Tibial nerve (tissue), 4 donors: Measurements from ENCODE around the gene CTNNAL1. TPM values are rescaled to one million over a fixed set of nuclear protein-coding genes. Genes with fewer than 3 reads are reported as not detected.
"Not testable (repeated sequence)": the region's sequence is repeated elsewhere in the genome, so short reads cannot be mapped to it uniquely, and the experiment has no call there.

Source experiments
- DNase-seq, 2 donors: peaks; one replicate each; pipeline ENCODE4 v3.0.0-alpha.2; 2019; ENCODE audit warnings: low spot score in 2 of 2
- H3K27ac ChIP-seq, 4 donors: fragments of 200-600 bp; sonication (generic) in 3 of 4; one replicate each; pipeline ENCODE4 v1.5.1; 2017 to 2019; ENCODE audit warnings: mild to moderate bottlenecking in 1 of 4
- H3K27me3 ChIP-seq, 2 donors: fragments of 200-600 bp; sonication (generic) in 1 of 2; one replicate each; pipeline versions ENCODE4 v1.5.1 to v1.6.0; 2017 to 2019
- H3K36me3 ChIP-seq, 3 donors: fragments of 200-600 bp; sonication (generic); one replicate each; pipeline ENCODE4 v1.5.1; 2018 to 2019
- H3K4me1 ChIP-seq, 4 donors: fragments of 200-600 bp; sonication (generic) in 3 of 4; one replicate each; pipeline ENCODE4 v1.5.1; 2017 to 2019
- H3K4me3 ChIP-seq, 4 donors: fragments of 200-600 bp; sonication (generic) in 3 of 4; one replicate each; pipeline ENCODE4 v1.5.1; 2017 to 2019; ENCODE audit warnings: mild to moderate bottlenecking in 1 of 4, moderate library complexity in 1 of 4
- H3K9me3 ChIP-seq, 4 donors: fragments of 200-600 bp; sonication (generic) in 3 of 4; one replicate each; pipeline ENCODE4 v1.5.1; 2017 to 2019
- EP300 ChIP-seq, 2 donors: sonication (generic); formaldehyde crosslinking; IDR thresholded peaks; one replicate each; pipeline ENCODE4 v1.6.1; 2017; ENCODE audit warnings: antibody characterized with exemption in 2 of 2, mild to moderate bottlenecking in 1 of 2
- POLR2A ChIP-seq, 2 donors: fragments of 450-650 bp; IDR thresholded peaks; one replicate each; pipeline ENCODE4 v1.6.1; 2017; ENCODE audit warnings: antibody characterized with exemption in 2 of 2, mild to moderate bottlenecking in 2 of 2, moderate library complexity in 2 of 2
- WGBS, 2 donors: methylation state at CpG; one replicate each; pipeline ENCODE4 v1.1.5; 2018; 5-methylcytosine and 5-hydroxymethylcytosine counted together
- total RNA-seq, 4 donors: library from RNA; depleted of rRNA; stranded (reverse); fragments of >200 nt; gene quantifications; one replicate each; pipeline ENCODE4 v1.1.0, GENCODE V29; 2016
- TF ChIP-seq, protein P1 (sequence below), 5 experiments: fragments of 200-600 bp in 3 of 5; fragments of 450-650 bp in 2 of 5; sonication (generic) in 3 of 5; IDR thresholded peaks; one replicate each; pipeline ENCODE4 v1.5.1; 2016 to 2019; ENCODE audit warnings: antibody characterized with exemption in 5 of 5, mild to moderate bottlenecking in 3 of 5, moderate library complexity in 2 of 5

Gene CTNNAL1
- total RNA-seq, 4 donors from 2014 or later, result 52.8 to 144 (median 118) TPM

DNA sequence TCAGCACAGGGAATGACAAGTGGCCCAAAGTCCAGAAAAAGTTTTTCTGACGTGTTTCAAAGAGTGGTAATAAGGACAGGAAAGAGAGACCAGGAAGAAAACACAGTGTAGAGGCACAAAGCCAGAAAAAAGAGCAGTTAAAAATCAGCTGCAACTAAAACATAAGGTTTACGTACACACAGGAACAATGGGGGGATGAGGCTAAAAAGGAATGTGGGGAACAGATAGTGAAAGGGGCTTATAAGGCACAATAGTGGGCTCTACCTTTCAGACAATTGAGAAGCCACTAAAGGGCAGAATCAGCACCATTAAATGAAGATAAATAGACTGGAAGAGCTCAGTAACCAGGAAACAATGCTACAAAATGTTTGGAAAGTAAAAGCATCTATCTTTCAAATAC, 84.9 kb downstream of the CTNNAL1 start:
- H3K4me1 ChIP-seq, result peaks cover 0 to 25% (median 9%) of the 10 kb centered on the region in 4 donors
- no peak for DNase-seq
- 76 to 87% methylated on average over 2 of the region's 2 CpGs for WGBS, 2 donors
- peaks cover 0 to 61% (median 0%) of the 10 kb centered on the region in 3 donors for H3K36me3 ChIP-seq
- H3K4me3 ChIP-seq, result no peak overlapping the region
- TF ChIP-seq, protein P1, sequence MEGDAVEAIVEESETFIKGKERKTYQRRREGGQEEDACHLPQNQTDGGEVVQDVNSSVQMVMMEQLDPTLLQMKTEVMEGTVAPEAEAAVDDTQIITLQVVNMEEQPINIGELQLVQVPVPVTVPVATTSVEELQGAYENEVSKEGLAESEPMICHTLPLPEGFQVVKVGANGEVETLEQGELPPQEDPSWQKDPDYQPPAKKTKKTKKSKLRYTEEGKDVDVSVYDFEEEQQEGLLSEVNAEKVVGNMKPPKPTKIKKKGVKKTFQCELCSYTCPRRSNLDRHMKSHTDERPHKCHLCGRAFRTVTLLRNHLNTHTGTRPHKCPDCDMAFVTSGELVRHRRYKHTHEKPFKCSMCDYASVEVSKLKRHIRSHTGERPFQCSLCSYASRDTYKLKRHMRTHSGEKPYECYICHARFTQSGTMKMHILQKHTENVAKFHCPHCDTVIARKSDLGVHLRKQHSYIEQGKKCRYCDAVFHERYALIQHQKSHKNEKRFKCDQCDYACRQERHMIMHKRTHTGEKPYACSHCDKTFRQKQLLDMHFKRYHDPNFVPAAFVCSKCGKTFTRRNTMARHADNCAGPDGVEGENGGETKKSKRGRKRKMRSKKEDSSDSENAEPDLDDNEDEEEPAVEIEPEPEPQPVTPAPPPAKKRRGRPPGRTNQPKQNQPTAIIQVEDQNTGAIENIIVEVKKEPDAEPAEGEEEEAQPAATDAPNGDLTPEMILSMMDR (IDR thresholded peaks at IDR 0.05), result no peak
- TF ChIP-seq POLR2A (IDR thresholded peaks at IDR 0.05) (no peak), EP300 (IDR thresholded peaks at IDR 0.05) (no peak)
- no peaks in the 10 kb centered on the region for H3K27me3 ChIP-seq
- no peak overlapping the region for H3K27ac ChIP-seq
- no peaks in the 10 kb centered on the region for H3K9me3 ChIP-seq

DNA sequence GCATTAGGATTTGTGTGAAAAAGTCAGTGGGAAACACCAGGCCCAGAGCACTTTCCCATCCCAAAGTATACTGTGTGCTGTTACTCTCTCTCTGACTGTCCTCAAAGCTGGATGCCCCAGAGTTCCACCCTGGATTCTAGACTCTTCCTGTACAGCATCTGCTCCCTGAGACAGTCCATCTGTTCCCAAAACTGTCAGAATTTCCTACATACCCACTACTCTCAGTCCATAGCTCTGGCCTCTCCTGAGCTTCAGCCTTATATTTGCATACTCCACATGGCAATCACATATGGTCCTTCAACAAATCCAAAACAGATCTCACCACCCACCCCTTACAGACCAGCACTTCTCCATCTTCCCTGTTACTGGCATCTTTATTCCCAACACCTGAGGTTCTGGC, 88.8 kb downstream of the CTNNAL1 start:
- H3K36me3 ChIP-seq, result peaks cover 0 to 95% (median 0%) of the 10 kb centered on the region in 3 donors

DNA sequence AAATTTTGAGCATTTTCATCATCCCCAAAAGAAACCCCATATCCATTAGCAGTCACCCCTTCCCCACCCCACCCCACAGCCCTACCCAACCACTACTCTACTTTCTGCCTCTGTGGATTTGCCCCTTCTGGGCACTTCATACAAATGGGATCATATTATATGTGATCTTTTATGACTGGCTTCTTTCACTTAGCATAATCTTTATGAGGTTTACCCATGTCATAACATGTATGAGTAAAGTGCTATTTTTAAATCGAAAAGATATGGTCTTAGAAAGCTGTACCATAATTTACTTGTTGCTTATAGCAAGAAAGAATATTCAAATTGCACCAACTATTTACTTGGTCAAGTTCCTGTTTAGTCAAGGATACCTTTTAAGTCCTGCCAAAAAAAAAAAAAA, 92.1 kb downstream of the CTNNAL1 start:
- DNase-seq, result no peak
- 93 to 97% methylated on average over 1 of the region's 1 CpG for WGBS, 2 donors
- TF ChIP-seq EP300 (IDR thresholded peaks at IDR 0.05) (no peak), POLR2A (IDR thresholded peaks at IDR 0.05) (no peak)
- TF ChIP-seq, protein P1 (IDR thresholded peaks at IDR 0.05), result no peak
- peaks cover 0 to 94% (median 0%) of the 10 kb centered on the region in 3 donors for H3K36me3 ChIP-seq
- no peak overlapping the region for H3K27ac ChIP-seq
- no peaks in the 10 kb centered on the region for H3K9me3 ChIP-seq
- no peaks in the 10 kb centered on the region for H3K27me3 ChIP-seq
- no peaks in the 10 kb centered on the region for H3K4me1 ChIP-seq
- no peak overlapping the region for H3K4me3 ChIP-seq

More for the DNA sequence above, 88.8 kb downstream of the CTNNAL1 start:
- Histone ChIP-seq H3K4me3 (no peak overlapping the region), H3K27me3 (no peaks in the 10 kb centered on the region), H3K27ac (no peak overlapping the region), H3K4me1 (no peaks in the 10 kb centered on the region), H3K9me3 (no peaks in the 10 kb centered on the region)
- no peak for DNase-seq
- TF ChIP-seq, protein P1 (IDR thresholded peaks at IDR 0.05), result no peak
- TF ChIP-seq POLR2A (IDR thresholded peaks at IDR 0.05) (no peak), EP300 (IDR thresholded peaks at IDR 0.05) (no peak)

DNA sequence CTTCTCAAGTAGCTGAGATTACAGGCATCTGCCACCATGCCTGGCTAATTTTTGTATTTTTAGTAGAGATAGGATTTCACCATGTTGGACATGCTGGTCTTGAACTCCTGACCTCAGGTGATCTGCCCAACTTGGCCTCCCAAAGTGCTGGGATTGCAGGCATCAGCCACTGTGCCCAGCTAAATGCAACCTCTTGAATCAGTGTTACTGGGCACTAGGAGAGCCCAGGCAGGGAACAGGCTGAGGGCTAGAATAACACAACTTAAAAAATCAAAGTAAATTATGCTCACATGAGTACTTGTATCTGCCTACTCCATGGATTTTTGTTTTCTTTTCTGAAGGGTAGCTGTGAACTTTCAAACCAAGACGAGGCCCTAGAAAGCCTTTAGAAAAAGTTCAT, 92.9 kb downstream of the CTNNAL1 start:
- H3K36me3 ChIP-seq, result peaks cover 0 to 95% (median 0%) of the 10 kb centered on the region in 3 donors
- not testable (repeated sequence) for H3K9me3 ChIP-seq
- WGBS, 2 donors, result 89 to 96% methylated on average over 1 of the region's 1 CpG

DNA sequence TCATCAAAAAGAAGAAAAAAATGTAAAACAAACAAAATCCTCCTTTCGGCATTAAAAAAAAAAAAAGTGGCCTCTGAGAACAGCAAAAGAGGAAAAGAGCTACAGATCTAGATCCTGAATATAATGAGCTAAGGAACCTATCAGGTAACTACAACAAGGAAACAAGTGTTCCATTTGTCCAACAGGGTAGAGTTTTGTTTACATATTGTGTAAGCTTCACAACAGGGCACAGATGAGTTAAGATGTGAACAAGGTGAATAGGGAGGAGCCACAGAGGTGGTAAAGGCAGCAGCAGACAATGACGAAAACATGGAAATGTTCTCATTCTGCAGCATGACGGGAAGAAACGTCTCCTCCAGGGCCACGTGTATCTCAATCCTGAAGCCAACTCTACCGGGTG, 93.8 kb downstream of the CTNNAL1 start:
- no peaks in the 10 kb centered on the region for H3K9me3 ChIP-seq
- H3K4me1 ChIP-seq, result no peaks in the 10 kb centered on the region
- H3K27ac ChIP-seq, result no peak overlapping the region
- WGBS, 2 donors, result 89 to 92% methylated on average over 6 of the region's 6 CpGs
- H3K36me3 ChIP-seq, result peaks cover 0 to 95% (median 0%) of the 10 kb centered on the region in 3 donors
- H3K27me3 ChIP-seq, result no peaks in the 10 kb centered on the region
- H3K4me3 ChIP-seq, result no peak overlapping the region
- no peak for DNase-seq
- no peak for TF ChIP-seq EP300 (IDR thresholded peaks at IDR 0.05)
- TF ChIP-seq, protein P1 (IDR thresholded peaks at IDR 0.05), result no peak
- no peak for TF ChIP-seq POLR2A (IDR thresholded peaks at IDR 0.05)

More for the DNA sequence above, 92.9 kb downstream of the CTNNAL1 start:
- not testable (repeated sequence) for H3K4me1 ChIP-seq, DNase-seq, H3K27ac ChIP-seq, H3K27me3 ChIP-seq, H3K4me3 ChIP-seq

DNA sequence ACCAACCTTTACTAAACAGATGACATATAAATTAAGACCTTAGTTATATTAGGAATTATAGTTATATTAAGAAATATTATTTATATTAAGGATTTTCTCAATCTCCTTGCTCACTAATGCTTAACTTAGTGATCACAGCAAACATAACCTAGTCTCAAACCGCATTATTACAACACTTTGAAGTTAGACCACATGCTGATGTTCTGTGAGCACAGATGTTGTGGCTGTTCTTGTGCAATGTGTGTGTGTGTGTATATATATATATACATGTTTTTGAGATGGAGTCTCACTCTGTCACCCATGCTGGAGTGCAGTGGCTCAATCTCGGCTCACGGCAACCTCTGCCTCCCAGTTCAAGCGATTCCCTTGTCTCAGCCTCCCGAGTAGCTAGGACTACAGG, 99.9 kb downstream of the CTNNAL1 start:
- H3K4me1 ChIP-seq, result no peaks in the 10 kb centered on the region
- no peaks in the 10 kb centered on the region for H3K27me3 ChIP-seq
- DNase-seq, result no peak
- H3K27ac ChIP-seq, result no peak overlapping the region
- H3K36me3 ChIP-seq, result peaks cover 0 to 97% (median 0%) of the 10 kb centered on the region in 3 donors
- H3K4me3 ChIP-seq, result no peak overlapping the region
- TF ChIP-seq EP300 (IDR thresholded peaks at IDR 0.05), result no peak
- TF ChIP-seq POLR2A (IDR thresholded peaks at IDR 0.05), result no peak
- TF ChIP-seq, protein P1 (IDR thresholded peaks at IDR 0.05), result no peak
- 94 to 95% methylated on average over 5 of the region's 5 CpGs for WGBS, 2 donors
- no peaks in the 10 kb centered on the region for H3K9me3 ChIP-seq
